Stimulated activated naive CD8-positive, alpha-beta T cell treated with anti-CD3 and anti-CD28 coated beads, Interleukin-15, amount 100 ng/mL, for 72 hours (primary cell): ENCODE measurements around the gene TFEC.
"Not testable (repeated sequence)": the region's sequence is repeated elsewhere in the genome, so short reads cannot be mapped to it uniquely, and the experiment has no call there.

Experiments
- ATAC-seq: fragments of 150-1000 bp; cut with Tn5 transposase; 2 replicates; pipeline ENCODE4 v1.10.0; 2021; ENCODE audit warnings: mild to moderate bottlenecking, moderate library complexity
- DNase-seq, 2 donors: peaks; one replicate each; pipeline ENCODE4 v3.0.0; 2021 to 2022
- H3K27ac Mint-ChIP-seq, 2 donors: one replicate each; pipeline ENCODE4 v1.8.0; 2022; ENCODE audit warnings: mild to moderate bottlenecking in 2 of 2, mixed read lengths in 2 of 2, moderate library complexity in 2 of 2
- H3K27me3 Mint-ChIP-seq: one replicate; pipeline ENCODE4 v1.8.0; 2022; ENCODE audit warnings: mixed read lengths
- H3K4me1 Mint-ChIP-seq: one replicate; pipeline ENCODE4 v1.8.0; 2022; ENCODE audit warnings: mild to moderate bottlenecking, mixed read lengths
- H3K4me3 Mint-ChIP-seq, 2 donors: one replicate each; pipeline ENCODE4 v1.8.0; 2022; ENCODE audit warnings: mild to moderate bottlenecking in 2 of 2, mixed read lengths in 2 of 2, moderate library complexity in 1 of 2
- H3K9me3 Mint-ChIP-seq, 2 donors: one replicate each; pipeline ENCODE4 v1.8.0; 2022; ENCODE audit warnings: mixed read lengths in 2 of 2

Gene TFEC

DNA sequence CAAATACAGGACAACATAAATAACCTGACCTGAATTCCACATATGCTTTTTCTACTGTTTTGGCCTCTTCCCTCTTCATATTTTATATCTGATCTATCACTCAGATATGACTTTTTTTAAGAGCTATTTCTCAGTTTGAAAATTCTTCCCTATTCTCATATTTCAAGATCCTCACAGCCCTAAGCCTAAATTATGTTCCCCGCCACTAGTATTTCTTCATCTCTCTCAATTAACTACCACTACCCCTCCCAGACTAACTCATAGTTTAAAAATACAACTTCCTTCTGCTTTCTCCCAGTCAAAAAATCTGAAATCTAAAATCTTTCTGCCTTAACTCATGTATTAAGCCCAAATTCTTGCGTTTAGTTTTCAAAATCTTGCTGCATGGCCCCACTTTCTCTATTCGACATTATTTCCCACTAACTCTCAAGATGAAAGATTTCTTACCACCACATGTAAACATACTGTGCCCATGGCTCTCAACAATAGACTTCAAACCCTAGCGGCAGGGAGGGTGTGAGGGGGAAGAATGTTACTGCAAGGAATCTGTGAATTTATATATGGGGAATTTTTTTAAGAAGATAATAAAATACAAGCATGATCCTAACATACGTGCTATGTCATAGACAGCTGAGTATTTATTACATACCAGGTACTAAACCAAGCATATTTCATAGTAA, 64.6 kb downstream of the TFEC start:
- no peaks in the 10 kb centered on the region for H3K4me1 Mint-ChIP-seq
- H3K9me3 Mint-ChIP-seq: no peaks in the 10 kb centered on the region
- DNase-seq: no peak
- no peaks in the 10 kb centered on the region for H3K27me3 Mint-ChIP-seq
- H3K4me3 Mint-ChIP-seq: no peak overlapping the region
- H3K27ac Mint-ChIP-seq: no peak overlapping the region
- ATAC-seq: no peak

DNA sequence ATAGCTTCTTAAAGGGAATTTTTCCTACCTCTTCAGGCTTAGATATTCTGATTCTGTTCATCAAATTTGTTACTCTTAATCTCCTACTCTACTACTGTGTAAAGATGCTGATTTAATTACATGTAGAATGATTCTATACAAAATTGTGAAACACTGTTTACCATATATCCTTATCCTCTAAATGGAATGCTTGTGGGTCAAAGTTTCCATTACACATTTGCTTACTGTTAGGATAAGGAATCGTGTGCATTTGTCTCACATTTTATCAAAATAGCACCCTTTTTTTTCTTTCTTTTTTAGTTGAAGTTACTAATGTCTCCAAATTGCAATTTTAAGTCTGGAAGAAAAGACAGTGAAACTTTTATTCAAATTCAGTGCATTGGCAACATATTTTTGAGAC, 65.3 kb downstream of the TFEC start:
- no peaks in the 10 kb centered on the region for H3K4me1 Mint-ChIP-seq
- ATAC-seq (no peak), DNase-seq (no peak)
- no peaks in the 10 kb centered on the region for H3K9me3 Mint-ChIP-seq
- H3K27me3 Mint-ChIP-seq: no peaks in the 10 kb centered on the region
- H3K4me3 Mint-ChIP-seq: no peak overlapping the region
- H3K27ac Mint-ChIP-seq: no peak overlapping the region

GRCh38 chr7:115964799-115965198, 65.8 kb downstream of the TFEC start:
- Mint-ChIP-seq H3K4me3 (no peak overlapping the region), H3K27me3 (no peaks in the 10 kb centered on the region), H3K9me3 (no peaks in the 10 kb centered on the region), H3K4me1 (no peaks in the 10 kb centered on the region), H3K27ac (no peak overlapping the region)
- ATAC-seq (no peak), DNase-seq (no peak)

DNA sequence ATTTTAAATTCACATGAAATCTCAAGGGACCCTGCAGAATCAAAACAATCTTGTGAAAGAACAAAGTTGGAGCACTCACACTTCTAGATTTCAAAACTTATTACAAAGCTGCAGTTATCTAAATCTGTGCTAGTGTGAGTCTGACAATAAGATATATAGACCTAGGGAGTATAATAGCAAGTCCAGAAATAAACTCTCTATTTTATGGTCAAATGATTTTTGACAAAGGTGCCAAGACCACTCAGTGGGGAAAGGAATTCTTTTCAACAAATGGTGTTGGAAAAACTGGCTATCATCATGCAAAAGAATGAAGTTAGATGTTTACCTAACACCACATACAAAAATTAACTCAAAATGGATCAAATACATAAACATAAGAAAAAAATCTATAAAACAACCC, 68.2 kb downstream of the TFEC start:
- Mint-ChIP-seq H3K27ac (no peak overlapping the region), H3K4me3 (no peak overlapping the region), H3K4me1 (no peaks in the 10 kb centered on the region), H3K9me3 (no peaks in the 10 kb centered on the region), H3K27me3 (no peaks in the 10 kb centered on the region)
- no peak for ATAC-seq
- no peak for DNase-seq

GRCh38 chr7:115953592-115954255, 76.8 kb downstream of the TFEC start:
- DNase-seq (no peak), ATAC-seq (no peak)
- H3K4me3 Mint-ChIP-seq: no peak overlapping the region
- no peaks in the 10 kb centered on the region for H3K4me1 Mint-ChIP-seq
- H3K27ac Mint-ChIP-seq: no peak overlapping the region
- H3K27me3 Mint-ChIP-seq: no peaks in the 10 kb centered on the region
- H3K9me3 Mint-ChIP-seq: no peaks in the 10 kb centered on the region

GRCh38 chr7:115952832-115953231, 77.7 kb downstream of the TFEC start:
- H3K4me3 Mint-ChIP-seq: no peak overlapping the region
- no peaks in the 10 kb centered on the region for H3K4me1 Mint-ChIP-seq
- H3K27me3 Mint-ChIP-seq: no peaks in the 10 kb centered on the region
- H3K9me3 Mint-ChIP-seq: no peaks in the 10 kb centered on the region
- ATAC-seq (no peak), DNase-seq (no peak)
- H3K27ac Mint-ChIP-seq: no peak overlapping the region

DNA sequence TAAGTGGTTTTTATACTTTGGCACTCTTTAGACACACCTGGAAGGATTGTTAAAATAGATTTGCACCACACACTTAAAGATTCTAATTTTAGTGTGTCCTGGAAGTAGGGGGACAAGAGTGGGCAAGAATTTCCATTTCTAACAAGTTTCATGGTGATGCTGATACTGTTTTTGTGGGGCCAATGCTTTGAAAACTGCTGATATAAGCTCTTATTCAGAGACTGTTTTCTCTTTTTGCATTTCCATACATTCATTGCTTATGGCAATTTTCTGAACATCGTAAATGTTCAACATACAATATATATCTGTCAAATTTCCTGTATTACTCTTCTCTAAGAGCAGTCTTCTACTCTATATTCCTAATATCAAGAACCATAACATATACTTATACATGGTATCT, 79.0 kb downstream of the TFEC start:
- no peak overlapping the region for H3K27ac Mint-ChIP-seq

GRCh38 chr7:115941703-115942268, 88.8 kb downstream of the TFEC start:
- DNase-seq (no peak), ATAC-seq (no peak)
- Mint-ChIP-seq H3K27me3 (no peaks in the 10 kb centered on the region), H3K4me1 (no peaks in the 10 kb centered on the region), H3K27ac (no peak overlapping the region), H3K4me3 (no peak overlapping the region), H3K9me3 (no peaks in the 10 kb centered on the region)

More for the DNA sequence above, 79.0 kb downstream of the TFEC start:
- no peaks in the 10 kb centered on the region for H3K9me3 Mint-ChIP-seq
- H3K4me3 Mint-ChIP-seq: no peak overlapping the region
- ATAC-seq (no peak), DNase-seq (no peak)
- no peaks in the 10 kb centered on the region for H3K4me1 Mint-ChIP-seq
- no peaks in the 10 kb centered on the region for H3K27me3 Mint-ChIP-seq

GRCh38 chr7:115940460-115941060, 90.0 kb downstream of the TFEC start:
- ATAC-seq (no peak), DNase-seq (no peak)
- no peaks in the 10 kb centered on the region for H3K4me1 Mint-ChIP-seq
- no peak overlapping the region for H3K4me3 Mint-ChIP-seq
- no peaks in the 10 kb centered on the region for H3K27me3 Mint-ChIP-seq
- no peaks in the 10 kb centered on the region for H3K9me3 Mint-ChIP-seq
- H3K27ac Mint-ChIP-seq: no peak overlapping the region

GRCh38 chr7:115937960-115938359, 92.6 kb downstream of the TFEC start:
- Mint-ChIP-seq H3K9me3 (no peaks in the 10 kb centered on the region), H3K27ac (no peak overlapping the region), H3K4me1 (no peaks in the 10 kb centered on the region), H3K4me3 (no peak overlapping the region), H3K27me3 (no peaks in the 10 kb centered on the region)
- no peak for ATAC-seq
- DNase-seq: no peak

DNA sequence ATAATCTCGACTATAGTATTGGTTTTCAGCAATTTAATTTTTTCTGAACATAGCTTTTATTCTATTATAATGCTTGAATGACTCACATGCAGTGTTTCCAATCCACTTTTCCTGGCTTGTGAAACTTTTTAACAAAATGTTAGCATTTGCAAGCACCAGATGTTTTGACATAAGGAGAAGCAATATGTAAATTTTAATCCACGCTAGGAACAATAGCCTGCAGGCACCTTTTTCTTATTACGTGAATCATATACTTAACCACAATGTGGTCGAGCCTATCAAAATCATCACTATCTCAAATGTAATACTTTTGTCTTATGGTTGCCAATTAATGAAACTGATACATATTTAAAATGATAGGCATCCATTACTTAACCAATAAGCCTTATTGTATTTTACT, 97.1 kb downstream of the TFEC start:
- no peaks in the 10 kb centered on the region for H3K27me3 Mint-ChIP-seq
- no peak for DNase-seq
- peaks cover 0 to 4% of the 10 kb centered on the region in 2 donors for H3K9me3 Mint-ChIP-seq
- no peak overlapping the region for H3K4me3 Mint-ChIP-seq
- no peak for ATAC-seq
- no peaks in the 10 kb centered on the region for H3K4me1 Mint-ChIP-seq
- H3K27ac Mint-ChIP-seq: no peak overlapping the region

GRCh38 chr7:115932880-115933279, 97.7 kb downstream of the TFEC start:
- DNase-seq (no peak), ATAC-seq (no peak)
- H3K4me3 Mint-ChIP-seq: no peak overlapping the region
- no peaks in the 10 kb centered on the region for H3K27me3 Mint-ChIP-seq
- no peak overlapping the region for H3K27ac Mint-ChIP-seq
- no peaks in the 10 kb centered on the region for H3K4me1 Mint-ChIP-seq
- H3K9me3 Mint-ChIP-seq: peaks cover 0 to 4% of the 10 kb centered on the region in 2 donors

DNA sequence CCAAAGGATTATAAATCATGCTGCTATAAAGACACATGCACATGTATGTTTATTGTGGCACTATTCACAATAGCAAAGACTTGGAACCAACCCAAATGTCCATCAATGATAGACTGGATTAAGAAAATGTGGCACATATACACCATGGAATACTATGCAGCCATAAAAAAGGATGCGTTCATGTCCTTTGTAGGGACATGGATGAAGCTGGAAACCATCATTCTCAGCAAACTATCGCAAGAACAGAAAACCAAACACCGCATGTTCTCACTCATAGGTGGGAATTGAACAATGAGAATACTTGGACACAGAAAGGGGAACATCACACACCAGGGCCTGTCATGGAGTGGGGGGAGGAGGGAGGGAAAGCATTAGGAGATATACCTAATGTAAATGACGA, 100.4 kb downstream of the TFEC start:
- H3K27me3 Mint-ChIP-seq, H3K4me1 Mint-ChIP-seq, H3K4me3 Mint-ChIP-seq, H3K9me3 Mint-ChIP-seq, DNase-seq, H3K27ac Mint-ChIP-seq, ATAC-seq: not testable (repeated sequence)

- DNase-seq, H3K27ac Mint-ChIP-seq, H3K4me3 Mint-ChIP-seq, H3K9me3 Mint-ChIP-seq, ATAC-seq, H3K4me1 Mint-ChIP-seq, H3K27me3 Mint-ChIP-seq: not testable (repeated sequence)
These were observed 100.8 kb downstream of the TFEC start for GRCh38 chr7:115929736-115930135.

- Mint-ChIP-seq H3K27me3 (no peaks in the 10 kb centered on the region), H3K4me3 (no peak overlapping the region), H3K4me1 (no peaks in the 10 kb centered on the region), H3K9me3 (no peaks in the 10 kb centered on the region), H3K27ac (no peak overlapping the region)
- no peak for DNase-seq
- no peak for ATAC-seq
These were observed 106.2 kb downstream of the TFEC start for GRCh38 chr7:115924411-115924810.

DNA sequence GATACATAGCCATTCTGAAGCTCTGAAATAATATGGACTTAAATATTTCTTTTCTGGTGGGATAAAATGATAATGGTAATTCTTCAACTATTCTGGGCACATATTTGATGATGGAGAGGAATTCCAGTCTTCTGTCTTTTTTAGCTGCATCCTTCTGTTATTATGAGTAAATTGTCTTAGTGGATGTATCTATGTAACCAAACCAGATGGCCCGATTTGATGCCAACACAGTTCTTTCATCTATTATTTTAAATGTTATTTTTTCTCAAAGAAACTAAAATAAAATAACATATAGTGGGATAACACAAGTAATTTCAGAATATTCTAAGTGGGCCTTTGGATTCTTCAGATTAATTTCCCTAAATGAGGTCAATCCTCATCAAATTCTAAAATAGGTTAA, 110.2 kb downstream of the TFEC start:
- Mint-ChIP-seq H3K4me3 (no peak overlapping the region), H3K27ac (no peak overlapping the region), H3K9me3 (no peaks in the 10 kb centered on the region), H3K4me1 (no peaks in the 10 kb centered on the region), H3K27me3 (no peaks in the 10 kb centered on the region)
- DNase-seq: no peak
- ATAC-seq: no peak
